Measurements from ENCODE around the gene GAS2. TPM values are rescaled to one million over a fixed set of nuclear protein-coding genes. Genes with fewer than 3 reads are reported as not detected.
A peak's percentile ranks its signal among the peaks of the same experiment; 100 is the strongest.

Gene GAS2
- total RNA-seq, 4 donors from 2014 or later = 5.8 to 10.7 (median 8.7) TPM

DNA sequence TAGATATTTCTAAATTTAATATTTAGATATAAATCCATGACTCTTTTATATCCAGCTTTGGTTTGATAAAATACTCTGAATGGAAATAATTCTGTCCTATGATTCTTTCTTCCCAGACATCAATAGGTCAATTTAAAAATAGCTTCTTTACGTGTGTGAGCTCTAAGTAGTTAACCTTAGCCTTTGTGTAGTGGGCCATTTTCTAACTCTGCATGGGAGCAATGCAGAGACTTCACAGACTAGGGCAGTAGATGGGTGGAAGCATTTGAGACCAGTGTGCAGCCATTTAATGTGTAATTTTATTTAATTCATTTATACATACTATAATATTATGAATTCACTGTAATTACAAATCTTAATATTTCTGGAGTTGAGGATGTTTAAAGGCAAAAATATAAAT lies 23.8 kb downstream of the GAS2 start:
- no peak overlapping the region for H3K27ac ChIP-seq
- H3K27me3 ChIP-seq = no peaks in the 10 kb centered on the region
- H3K36me3 ChIP-seq = no peaks in the 10 kb centered on the region
- DNase-seq = no peak
- TF ChIP-seq, protein P1, sequence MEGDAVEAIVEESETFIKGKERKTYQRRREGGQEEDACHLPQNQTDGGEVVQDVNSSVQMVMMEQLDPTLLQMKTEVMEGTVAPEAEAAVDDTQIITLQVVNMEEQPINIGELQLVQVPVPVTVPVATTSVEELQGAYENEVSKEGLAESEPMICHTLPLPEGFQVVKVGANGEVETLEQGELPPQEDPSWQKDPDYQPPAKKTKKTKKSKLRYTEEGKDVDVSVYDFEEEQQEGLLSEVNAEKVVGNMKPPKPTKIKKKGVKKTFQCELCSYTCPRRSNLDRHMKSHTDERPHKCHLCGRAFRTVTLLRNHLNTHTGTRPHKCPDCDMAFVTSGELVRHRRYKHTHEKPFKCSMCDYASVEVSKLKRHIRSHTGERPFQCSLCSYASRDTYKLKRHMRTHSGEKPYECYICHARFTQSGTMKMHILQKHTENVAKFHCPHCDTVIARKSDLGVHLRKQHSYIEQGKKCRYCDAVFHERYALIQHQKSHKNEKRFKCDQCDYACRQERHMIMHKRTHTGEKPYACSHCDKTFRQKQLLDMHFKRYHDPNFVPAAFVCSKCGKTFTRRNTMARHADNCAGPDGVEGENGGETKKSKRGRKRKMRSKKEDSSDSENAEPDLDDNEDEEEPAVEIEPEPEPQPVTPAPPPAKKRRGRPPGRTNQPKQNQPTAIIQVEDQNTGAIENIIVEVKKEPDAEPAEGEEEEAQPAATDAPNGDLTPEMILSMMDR (IDR thresholded peaks at IDR 0.05) = no peak
- no peak for TF ChIP-seq POLR2A (IDR thresholded peaks at IDR 0.05)
- no peaks in the 10 kb centered on the region for H3K4me1 ChIP-seq
- no peak overlapping the region for H3K4me3 ChIP-seq
- no peaks in the 10 kb centered on the region for H3K9me3 ChIP-seq

- H3K36me3 ChIP-seq = no peaks in the 10 kb centered on the region
- H3K9me3 ChIP-seq = no peaks in the 10 kb centered on the region
- no peak for DNase-seq
- no peak overlapping the region for H3K27ac ChIP-seq
- TF ChIP-seq, protein P1 (IDR thresholded peaks at IDR 0.05) = no peak
- TF ChIP-seq POLR2A (IDR thresholded peaks at IDR 0.05) = no peak
- no peaks in the 10 kb centered on the region for H3K27me3 ChIP-seq
- no peak overlapping the region for H3K4me3 ChIP-seq
- no peaks in the 10 kb centered on the region for H3K4me1 ChIP-seq
Measured at GRCh38 chr11:22690871-22691270, 24.5 kb downstream of the GAS2 start.

- H3K36me3 ChIP-seq = no peaks in the 10 kb centered on the region
- no peaks in the 10 kb centered on the region for H3K27me3 ChIP-seq
- H3K9me3 ChIP-seq = no peaks in the 10 kb centered on the region
- H3K4me1 ChIP-seq = no peaks in the 10 kb centered on the region
- no peak for DNase-seq
- TF ChIP-seq POLR2A (IDR thresholded peaks at IDR 0.05) = no peak
- TF ChIP-seq, protein P1 (IDR thresholded peaks at IDR 0.05) = no peak
- no peak overlapping the region for H3K27ac ChIP-seq
- no peak overlapping the region for H3K4me3 ChIP-seq
Measured at GRCh38 chr11:22699388-22699787, 33.0 kb downstream of the GAS2 start.

GRCh38 chr11:22702031-22702430 lies 35.6 kb downstream of the GAS2 start:
- no peak overlapping the region for H3K4me3 ChIP-seq
- TF ChIP-seq POLR2A (IDR thresholded peaks at IDR 0.05) = no peak
- TF ChIP-seq, protein P1 (IDR thresholded peaks at IDR 0.05) = no peak
- H3K4me1 ChIP-seq = no peaks in the 10 kb centered on the region
- no peaks in the 10 kb centered on the region for H3K27me3 ChIP-seq
- H3K9me3 ChIP-seq = no peaks in the 10 kb centered on the region
- no peaks in the 10 kb centered on the region for H3K36me3 ChIP-seq
- H3K27ac ChIP-seq = peak overlapping the region in 1 of 4 donors; percentile 0
- DNase-seq = no peak

DNA sequence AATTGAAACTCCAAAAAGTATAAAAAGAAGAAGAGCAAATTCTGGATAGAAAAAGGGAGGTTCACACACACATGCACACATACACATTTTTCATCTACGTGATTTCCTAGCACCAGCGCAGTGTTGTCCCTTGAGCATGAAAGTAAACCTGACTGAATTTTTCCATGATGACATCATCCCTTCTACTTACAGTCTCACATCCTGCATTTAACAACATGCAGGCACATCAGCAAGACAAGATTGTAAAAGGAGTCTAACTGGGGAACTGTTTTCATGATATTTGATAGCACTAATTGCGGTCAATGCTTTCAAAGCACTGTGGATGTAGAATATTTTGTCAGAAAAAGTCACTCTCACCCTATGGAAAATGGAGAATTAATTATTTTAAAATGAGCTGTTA lies 36.6 kb downstream of the GAS2 start:
- no peaks in the 10 kb centered on the region for H3K36me3 ChIP-seq
- DNase-seq = no peak
- H3K9me3 ChIP-seq = no peaks in the 10 kb centered on the region
- H3K4me3 ChIP-seq = no peak overlapping the region
- TF ChIP-seq POLR2A (IDR thresholded peaks at IDR 0.05) = no peak
- TF ChIP-seq, protein P1 (IDR thresholded peaks at IDR 0.05) = no peak
- no peaks in the 10 kb centered on the region for H3K27me3 ChIP-seq
- peak overlapping the region in 1 of 4 donors; percentile 0 for H3K27ac ChIP-seq
- H3K4me1 ChIP-seq = no peaks in the 10 kb centered on the region

GRCh38 chr11:22703591-22703990 lies 37.2 kb downstream of the GAS2 start:
- Histone ChIP-seq H3K4me1 (no peaks in the 10 kb centered on the region), H3K36me3 (no peaks in the 10 kb centered on the region), H3K9me3 (no peaks in the 10 kb centered on the region), H3K27me3 (no peaks in the 10 kb centered on the region), H3K4me3 (no peak overlapping the region), H3K27ac (no peak overlapping the region)
- TF ChIP-seq, protein P1 (IDR thresholded peaks at IDR 0.05) = no peak
- TF ChIP-seq POLR2A (IDR thresholded peaks at IDR 0.05) = no peak
- no peak for DNase-seq

Data from Peyer's patch (tissue), 4 donors.